H1 (cell line): ENCODE results near the gene SYK. TPM values are rescaled to one million over a fixed set of nuclear protein-coding genes. Genes with fewer than 3 reads are reported as not detected.

Experiments
- CHD7 ChIP-seq: fragments of 300-600 bp; sonication (generic); IDR thresholded peaks from 2 replicates; pipeline ENCODE4 v1.7.1; 2012; ENCODE audit warnings: low read length, moderate library complexity, mild to moderate bottlenecking, inconsistent platforms; ENCODE audit not compliant: insufficient replicate concordance
- EGR1 ChIP-seq: IDR thresholded peaks from 2 replicates; pipeline ENCODE4 v1.6.1; 2011; ENCODE audit warnings: low read depth, low read length, borderline replicate concordance
- RAD21 ChIP-seq, 2 experiments: IDR thresholded peaks in 1 of 2; conservative IDR thresholded peaks in 1 of 2; 2 replicates each; pipeline ENCODE4 v1.6.1; 2011; ENCODE audit warnings: low read depth in 2 of 2, low read length in 2 of 2, improper control_type of control experiment in 1 of 2, inconsistent platforms in 1 of 2, mild to moderate bottlenecking in 1 of 2, moderate library complexity in 1 of 2
- TBP ChIP-seq: IDR thresholded peaks from 2 replicates; pipeline ENCODE4 v1.6.1; 2011; ENCODE audit warnings: low read depth, low read length, improper control_type of control experiment
- polyA plus RNA-seq, 7 experiments: library from polyadenylated mRNA; depleted of rRNA in 3 of 7; stranded (reverse) in 5 of 7; unstranded in 2 of 7; fragments of >200 nt in 5 of 7; fragments of 200-250 nt in 2 of 7; gene quantifications; 1 replicate in 5 of 7; 2 replicates in 1 of 7; 4 replicates in 1 of 7; pipeline versions ENCODE4 v1.2.1 to v1.2.3, GENCODE V29; 2011 to 2013; ENCODE audit warnings: missing spikeins in 2 of 7, mixed read lengths in 2 of 7
- total RNA-seq: library from RNA; stranded (reverse); fragmentation: NEBNext Ultra II Directional; extraction: Animal tissue kit (Norgen Biotek cat#: 25700); gene quantifications from 2 replicates; pipeline ENCODE4 v1.2.1, GENCODE V29; 2021

Gene SYK
- total and polyA plus RNA-seq, 2 of the 8 experiments (the other 6 are each of a cell fraction or from before 2014, with no cell fraction given), result 1.5 to 4.4 TPM

GRCh38 chr9:90868555-90868954, 66.9 kb downstream of the SYK start (continued):
- no peak for TF ChIP-seq CHD7
- no peak for TF ChIP-seq TBP
- no peak for TF ChIP-seq EGR1
- TF ChIP-seq RAD21 (IDR thresholded peaks at IDR 0.05 in 1 of 2, conservative IDR thresholded peaks at IDR 0.05 in 1 of 2; ENCODE audit: low read depth in 2 of 2, low read length in 2 of 2), result no peak
